ENCODE results near the gene FHIP1A. TPM values are rescaled to one million over a fixed set of nuclear protein-coding genes. Genes with fewer than 3 reads are reported as not detected.

The FHIP1A gene
- total RNA-seq, 1 donor from 2014 or later: 2.0 TPM

DNA sequence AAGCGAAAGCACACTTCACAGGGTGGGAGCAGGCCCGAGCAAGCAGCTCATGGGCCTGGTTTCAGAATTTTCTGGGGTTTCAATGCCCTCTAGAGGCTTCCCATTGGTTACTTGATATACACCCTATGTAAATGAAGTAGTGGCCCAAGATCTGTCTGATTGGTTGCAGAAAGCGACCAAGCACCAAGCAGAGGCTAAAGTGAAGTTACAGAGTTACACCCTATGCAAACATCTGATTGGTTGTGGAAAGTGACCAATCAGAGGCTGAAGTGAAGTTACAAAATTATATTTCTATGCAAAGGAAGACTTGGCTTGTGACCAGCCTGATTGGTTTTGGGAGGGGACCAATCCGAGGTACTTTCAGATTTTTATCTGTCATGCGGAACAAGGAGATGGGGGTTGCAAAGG is 8.2 kb downstream of the FHIP1A start:
- FAIRE-seq (no peak), DNase-seq (ENCODE audit: low spot score in 2 of 2) (no peak)

DNA sequence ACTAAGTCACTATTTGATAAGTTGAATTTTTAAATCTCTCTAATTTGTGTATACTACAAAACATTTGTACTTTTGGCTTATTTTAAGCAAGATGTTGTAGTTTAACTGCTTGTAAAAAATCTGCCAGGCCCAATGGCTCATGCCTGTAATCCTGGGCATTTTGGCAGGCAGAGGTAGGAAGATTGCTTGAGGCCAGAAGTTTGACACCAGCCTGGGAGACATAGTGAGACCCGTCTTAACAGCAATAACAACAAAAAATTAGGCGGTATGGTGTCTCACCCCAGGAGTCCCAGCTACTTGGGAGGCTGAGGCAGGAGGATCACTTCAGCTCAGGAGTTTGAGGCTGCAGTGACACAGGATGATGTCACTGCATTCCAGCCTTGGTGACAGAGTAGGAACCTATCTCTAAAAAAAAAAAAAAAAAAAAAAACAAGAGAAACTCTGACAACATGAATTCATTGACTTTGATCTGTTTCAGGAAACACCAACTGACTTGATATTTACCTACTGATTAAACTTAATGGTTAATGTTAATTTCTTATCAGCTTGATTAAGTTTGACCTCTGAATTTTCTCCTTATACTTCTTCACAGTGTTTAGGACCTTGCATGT is 8.9 kb downstream of the FHIP1A start:
- DNase-seq (ENCODE audit: low spot score in 2 of 2) (no peak), FAIRE-seq (no peak)

DNA sequence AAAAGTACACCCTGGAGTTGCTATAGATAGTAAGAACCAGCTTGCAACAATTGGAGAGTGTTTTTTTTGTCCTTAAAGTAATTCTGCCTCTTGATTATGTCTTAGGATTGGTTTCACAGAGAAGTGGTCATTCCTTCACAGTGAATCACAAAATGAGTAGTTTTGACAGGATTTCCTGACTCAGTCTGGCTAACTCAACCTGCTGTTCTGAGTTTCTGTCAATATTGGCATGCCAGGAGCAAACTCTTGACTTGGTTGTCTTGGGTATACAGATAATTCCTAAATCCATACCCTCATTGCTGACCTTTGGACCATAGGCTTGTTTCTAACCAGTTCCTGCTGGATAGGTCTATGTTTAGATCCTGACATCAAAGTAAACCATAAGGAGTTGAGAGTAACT is 9.4 kb downstream of the FHIP1A start:
- no peak for DNase-seq (ENCODE audit: low spot score in 2 of 2)
- no peak for FAIRE-seq

DNA sequence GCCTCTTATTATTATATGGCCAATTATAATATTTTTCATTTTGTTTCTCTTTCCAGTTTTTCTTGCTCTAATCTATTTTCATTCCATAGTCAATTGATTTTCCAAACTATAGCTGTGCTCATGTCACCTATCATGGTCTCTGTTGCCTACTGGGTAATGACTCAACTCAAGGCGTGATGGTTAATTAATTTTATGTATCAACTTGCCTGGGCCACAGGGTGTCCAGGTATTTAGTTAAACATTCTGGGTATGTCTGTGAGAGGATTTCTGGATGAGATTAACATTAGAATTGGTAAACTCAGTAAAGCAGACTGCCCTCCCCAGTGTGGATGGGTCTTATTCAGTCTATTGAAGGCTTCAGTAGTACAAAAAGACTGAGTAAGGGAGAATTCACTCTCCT is 9.9 kb downstream of the FHIP1A start:
- no peak for DNase-seq (ENCODE audit: low spot score in 2 of 2)
- no peak for FAIRE-seq

DNA sequence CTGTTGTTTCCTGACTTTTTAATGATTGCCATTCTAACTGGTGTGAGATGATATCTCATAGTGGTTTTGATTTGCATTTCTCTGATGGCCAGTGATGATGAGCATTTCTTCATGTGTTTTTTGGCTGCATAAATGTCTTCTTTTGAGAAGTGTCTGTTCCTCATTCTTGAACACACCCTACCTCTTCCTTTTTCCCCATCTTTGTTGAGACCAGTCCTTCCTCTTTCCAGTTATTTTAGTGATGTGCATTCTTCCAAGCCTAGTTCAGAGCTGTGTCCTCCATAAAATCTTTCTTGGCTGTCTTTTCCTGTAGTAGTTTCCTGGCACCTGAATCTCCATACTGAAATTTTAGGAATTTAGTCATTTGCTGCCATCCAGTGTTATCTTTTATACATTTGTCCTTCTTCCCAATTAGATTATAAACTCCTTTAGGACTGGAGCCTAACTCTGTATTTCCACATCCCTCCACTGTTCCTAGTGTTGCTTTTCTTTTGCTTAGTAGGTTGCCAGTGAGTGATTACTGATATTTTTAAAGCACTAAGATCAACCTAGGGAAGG is 11.4 kb downstream of the FHIP1A start:
- FAIRE-seq (no peak), DNase-seq (ENCODE audit: low spot score in 2 of 2) (no peak)

DNA sequence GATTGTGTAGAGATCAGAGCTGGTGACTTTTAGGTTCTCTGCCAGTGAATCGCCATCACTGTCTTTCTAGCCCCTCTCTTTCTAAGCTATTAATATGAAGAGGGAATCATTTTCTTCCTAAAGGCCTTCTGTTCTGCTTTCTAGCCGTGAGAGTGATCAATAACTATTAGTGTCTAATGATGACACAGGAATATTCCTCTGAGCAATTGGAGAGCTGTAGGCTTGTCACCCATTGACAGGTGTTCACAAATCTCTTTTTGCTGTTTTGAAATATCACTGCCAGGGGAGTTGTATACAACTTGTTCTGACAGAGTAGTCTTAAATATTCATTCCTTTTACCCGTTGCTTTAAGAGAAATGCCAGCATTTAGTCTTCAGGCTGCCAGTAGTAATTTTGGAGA is 13.9 kb downstream of the FHIP1A start:
- no peak for DNase-seq (ENCODE audit: low spot score in 2 of 2)
- no peak for FAIRE-seq

DNA sequence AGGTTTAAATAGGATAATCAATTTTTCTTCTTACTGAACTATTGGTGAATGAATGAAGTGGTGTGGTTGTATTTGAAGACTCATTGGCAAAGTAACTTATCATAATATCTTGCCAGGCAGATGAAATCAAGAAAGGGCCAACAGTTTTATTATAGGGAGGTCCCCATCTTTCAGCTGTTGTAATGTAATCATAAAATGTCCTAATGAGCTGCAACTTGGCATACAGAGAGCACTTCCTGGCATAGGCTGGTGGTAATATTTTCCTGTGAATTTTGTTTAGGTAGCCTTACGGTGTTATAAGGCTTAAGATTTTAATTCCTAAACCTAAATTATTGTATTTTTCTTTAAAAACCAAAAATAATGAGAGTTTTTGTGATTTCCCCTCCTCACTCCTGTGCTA is 17.5 kb downstream of the FHIP1A start:
- FAIRE-seq: no peak
- DNase-seq (ENCODE audit: low spot score in 2 of 2): no peak

DNA sequence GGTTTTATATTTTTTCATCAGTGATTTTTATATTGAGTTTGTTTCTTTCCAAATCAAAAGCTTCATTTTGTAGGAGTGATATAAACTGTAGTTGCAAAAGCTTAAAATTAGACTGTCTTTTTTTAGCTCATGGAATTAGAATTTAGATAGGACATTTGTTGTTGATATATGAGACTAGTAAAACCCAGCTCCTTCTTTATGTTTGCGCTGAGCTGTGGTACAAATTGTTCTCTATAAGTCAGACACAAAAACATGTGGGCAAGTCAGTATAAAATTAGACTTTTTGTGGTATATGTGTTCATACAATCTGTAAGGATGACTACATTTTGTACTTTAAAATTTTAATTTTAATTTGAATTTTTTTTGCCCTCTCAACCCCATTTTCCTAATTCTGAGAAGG is 18.3 kb downstream of the FHIP1A start:
- DNase-seq (ENCODE audit: low spot score in 2 of 2): no peak
- no peak for FAIRE-seq

DNA sequence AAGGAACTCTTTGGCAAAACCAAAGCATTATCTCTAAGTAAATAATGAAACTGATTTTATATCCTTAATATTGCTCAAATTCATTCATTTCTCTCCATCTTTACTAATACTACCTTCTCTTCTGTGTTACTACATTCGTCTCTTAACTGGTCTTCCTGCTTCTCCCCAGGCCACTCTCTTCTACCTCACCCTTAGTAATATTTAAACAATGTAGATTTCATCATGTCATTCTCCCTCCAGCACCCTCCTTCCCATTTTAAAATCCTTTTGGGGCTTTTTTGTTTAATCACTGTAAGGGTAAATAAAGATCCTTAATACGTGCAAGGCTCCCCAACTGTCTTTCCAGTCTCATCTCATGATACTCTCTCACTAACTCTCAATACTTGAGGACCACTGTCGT is 19.4 kb downstream of the FHIP1A start:
- DNase-seq (ENCODE audit: low spot score in 2 of 2) (no peak), FAIRE-seq (no peak)

DNA sequence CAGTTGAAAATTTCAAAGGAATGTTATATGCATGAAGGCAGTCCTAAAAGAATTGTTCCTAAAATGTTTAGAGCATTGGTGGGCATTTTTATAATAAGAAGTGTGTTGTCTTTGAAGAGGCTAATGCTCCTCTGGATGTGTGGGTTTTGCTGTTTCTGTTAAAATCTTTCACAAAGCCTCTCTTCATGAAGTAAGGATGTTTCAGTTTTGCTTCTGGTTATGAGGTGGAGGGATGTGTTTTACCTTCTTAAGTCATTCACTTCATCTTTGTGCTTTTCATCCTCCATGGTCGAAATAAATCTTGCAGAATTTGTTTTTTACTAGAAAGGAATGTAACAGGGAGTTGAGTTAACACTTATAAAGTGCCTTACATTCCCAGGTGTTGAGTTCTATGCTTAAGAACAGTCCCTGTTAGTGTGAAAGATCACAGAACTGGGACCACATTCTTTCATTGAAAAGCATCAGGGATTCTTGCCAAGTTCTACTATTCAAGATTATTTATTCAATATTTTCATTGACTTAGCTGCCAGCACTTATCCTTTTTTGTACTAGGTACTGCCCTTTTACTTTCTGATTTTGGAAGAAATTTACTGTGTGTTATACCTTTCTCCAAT is 21.1 kb downstream of the FHIP1A start:
- no peak for DNase-seq (ENCODE audit: low spot score in 2 of 2)
- FAIRE-seq: no peak

DNA sequence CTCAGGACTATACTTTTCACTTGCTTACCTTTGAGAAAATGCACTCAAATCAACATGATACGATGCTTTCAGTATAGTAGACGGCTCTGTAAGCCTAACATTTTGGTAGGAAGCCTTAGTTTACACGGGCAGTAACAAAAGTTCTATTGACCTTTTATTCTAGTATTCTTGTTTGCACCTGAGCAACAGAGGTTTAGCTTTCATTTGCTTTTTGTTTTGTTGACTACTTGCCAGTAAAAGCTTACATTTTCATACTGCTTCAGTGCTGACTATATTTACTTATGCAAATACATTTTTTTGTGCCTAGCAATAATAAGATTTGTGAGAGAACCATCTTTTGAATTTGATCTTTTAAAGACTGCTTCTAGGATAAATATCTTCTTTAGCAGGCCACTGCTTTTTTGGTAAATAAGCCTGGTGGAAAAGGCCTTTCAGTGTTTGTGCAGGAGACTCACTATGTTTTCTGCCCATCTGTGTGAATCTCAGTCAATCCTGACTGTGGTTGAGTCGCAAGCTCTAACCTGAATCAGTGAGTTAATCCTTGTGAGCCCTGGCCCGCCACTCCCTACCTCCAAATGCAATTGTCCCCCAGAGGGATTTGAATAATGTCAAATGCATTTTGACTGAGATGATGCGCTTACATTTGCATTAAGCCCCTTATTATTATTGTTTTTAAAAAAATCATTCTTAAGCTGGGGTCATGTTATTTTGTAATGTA is 21.9 kb downstream of the FHIP1A start:
- DNase-seq (ENCODE audit: low spot score in 2 of 2): no peak
- no peak for FAIRE-seq

DNA sequence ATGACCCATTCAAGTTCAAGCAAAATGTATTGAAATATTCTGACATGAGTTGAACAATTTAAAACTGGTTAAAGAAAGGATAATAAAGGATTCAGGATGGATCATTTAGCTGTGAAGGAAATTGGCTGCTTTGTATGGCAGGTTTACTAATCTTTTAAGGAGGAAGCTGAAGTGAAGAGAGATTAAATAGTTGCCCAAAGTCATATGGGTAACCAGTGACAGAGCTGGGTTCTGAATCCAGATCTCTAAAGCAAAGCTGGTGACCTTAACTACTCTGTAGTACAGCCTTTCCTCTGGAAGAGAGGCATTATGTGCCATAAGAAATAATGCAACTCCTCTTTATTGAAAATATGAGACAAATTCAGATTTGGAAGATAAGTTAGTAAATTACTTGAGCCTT is 22.8 kb downstream of the FHIP1A start:
- no peak for DNase-seq (ENCODE audit: low spot score in 2 of 2)
- no peak for FAIRE-seq

DNA sequence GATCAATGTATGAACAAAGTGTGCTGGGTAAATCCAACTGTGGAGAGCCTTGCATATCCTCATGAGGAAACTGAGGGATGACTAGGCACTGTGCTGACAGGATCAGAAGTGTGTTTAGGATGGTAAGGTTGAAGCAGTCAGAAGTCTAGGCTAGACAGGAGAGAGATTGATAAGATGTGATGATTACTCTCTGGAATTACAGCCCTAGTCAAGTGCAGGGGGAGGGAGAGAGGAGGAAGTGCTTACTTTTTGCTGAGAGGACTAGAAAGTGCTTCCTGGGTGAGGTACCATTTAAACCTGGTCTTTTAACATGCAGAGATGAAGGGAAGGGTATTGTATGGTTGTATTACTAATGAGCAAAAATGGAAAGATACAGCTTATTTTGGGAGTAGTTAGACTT is 23.7 kb downstream of the FHIP1A start:
- FAIRE-seq (no peak), DNase-seq (ENCODE audit: low spot score in 2 of 2) (no peak)

DNA sequence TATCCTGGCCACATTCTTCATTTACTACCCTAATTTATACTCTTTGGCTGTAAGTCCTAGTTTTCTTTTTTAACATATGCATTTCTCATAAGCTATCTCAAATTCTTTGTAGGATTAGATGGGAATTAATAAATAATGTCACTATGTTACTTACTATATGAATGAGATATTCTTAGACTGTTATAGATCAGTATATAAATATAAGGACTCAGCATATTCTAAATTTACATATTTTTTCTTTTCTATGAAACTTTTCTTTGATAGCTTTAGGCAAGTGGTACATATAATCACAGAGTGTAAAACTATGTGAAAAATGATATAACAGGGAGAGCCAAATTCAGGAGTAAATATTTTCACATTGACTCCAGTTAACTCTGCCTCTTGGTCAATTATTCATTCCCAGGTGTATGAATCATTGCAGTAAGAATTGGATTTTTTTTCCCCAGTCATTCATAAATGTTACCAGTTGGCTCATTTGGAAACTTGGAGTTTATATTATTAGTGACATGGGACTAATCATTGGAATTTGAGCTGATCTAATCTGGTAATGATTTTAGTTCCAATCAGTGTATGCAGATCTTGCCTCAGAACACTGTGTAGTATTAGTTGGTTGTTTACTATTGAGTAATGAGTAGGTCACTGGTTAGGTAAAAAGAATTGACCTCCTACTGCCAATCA is 25.3 kb downstream of the FHIP1A start:
- FAIRE-seq: no peak
- DNase-seq (ENCODE audit: low spot score in 2 of 2): no peak

DNA sequence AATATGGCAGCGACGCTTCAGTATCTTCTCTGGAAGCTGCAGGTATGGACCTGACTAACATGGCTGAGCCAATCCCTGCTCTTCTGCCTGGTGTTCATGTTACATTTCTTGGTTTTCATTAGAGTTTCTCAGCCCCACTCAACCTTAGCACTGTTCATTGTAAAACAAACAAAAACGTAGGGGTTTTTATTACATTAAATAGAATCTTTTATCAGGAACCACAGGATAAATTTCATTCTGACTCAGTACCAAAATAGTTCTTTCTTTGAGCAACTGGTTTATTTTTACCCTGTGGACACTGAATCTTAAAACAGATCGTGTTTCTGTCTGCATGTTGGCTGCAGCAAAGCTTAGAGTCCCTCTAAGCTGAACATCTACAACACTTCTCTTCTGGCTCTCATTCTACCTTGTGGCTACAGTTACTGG is 27.1 kb downstream of the FHIP1A start:
- DNase-seq (ENCODE audit: low spot score in 2 of 2) (no peak), FAIRE-seq (no peak)

DNA sequence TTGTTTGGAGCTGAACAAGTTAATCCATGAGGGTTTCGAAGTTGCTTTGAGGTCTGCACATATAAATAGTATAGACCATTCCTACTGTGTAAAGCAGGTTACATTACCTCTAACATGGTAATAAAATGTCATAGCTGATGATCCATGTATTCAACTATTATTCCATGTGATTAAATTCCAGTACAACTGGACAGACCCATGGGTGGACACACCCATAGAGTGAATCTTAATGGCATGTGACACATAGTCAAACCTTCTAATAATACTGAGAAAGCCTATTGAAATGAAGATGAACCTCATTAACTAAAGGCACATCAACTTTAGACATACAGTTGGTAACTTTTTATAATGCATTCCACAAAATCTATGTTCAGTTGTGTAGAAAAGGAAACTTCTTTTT is 28.5 kb downstream of the FHIP1A start:
- DNase-seq (ENCODE audit: low spot score in 2 of 2): no peak
- no peak for FAIRE-seq

DNA sequence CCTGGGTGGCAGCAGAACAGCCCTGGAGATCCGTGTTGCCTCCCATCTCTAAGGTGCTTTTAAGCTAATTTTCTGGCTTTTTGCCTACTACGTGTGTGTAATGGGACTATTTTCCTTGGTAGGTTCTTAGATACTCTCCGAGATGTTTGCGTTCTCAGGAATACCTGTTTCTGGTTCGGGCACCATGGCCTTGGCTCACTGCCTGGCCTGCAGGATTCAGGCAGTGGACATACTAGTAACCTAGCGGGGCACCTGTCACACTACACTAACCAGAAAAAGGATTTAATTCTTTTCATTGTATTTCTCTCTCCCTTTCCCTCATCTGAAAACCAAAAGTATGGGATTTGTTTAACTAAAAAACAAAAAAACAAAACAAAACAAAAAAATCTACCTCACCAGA is 29.2 kb downstream of the FHIP1A start:
- FAIRE-seq (no peak), DNase-seq (ENCODE audit: low spot score in 2 of 2) (no peak)

DNA sequence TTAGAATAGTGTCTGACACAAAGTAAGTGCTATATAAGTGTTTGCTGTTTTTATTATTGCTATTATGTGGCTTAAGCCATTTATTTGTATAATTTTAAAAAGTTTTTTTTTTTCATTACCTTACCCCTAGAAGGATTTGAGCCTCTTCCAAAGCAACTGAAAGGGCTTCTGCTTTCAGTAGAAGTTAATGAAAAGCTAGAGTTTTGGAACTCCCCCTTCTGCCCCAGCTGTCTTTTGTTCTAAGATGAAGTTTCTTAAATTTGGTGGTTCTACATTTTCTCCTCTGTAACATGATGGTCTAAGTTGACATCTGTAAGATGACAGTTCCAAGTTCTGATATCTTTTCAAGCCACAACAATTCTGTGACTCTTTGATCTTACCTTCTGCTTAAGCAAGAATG is 30.3 kb downstream of the FHIP1A start:
- DNase-seq (ENCODE audit: low spot score in 2 of 2) (no peak), FAIRE-seq (no peak)

DNA sequence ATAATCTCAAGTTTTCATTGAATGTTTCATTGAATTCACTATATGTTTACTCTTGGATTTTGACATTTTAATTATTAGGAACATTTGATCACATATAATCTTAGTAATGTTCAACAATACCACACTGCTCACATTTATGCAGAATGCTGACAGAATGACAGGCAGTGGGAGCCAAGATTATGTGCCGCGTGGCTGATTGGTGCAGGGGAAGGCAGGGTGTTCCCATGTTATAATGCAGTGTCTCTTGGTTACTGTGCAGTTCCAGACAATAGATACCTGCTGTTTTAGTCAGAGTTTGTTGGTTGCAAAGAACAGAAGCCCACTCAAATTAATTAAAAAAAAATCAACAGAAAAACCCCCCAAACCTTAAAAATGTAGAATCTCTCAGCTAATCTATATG is 33.0 kb downstream of the FHIP1A start:
- FAIRE-seq: no peak
- no peak for DNase-seq (ENCODE audit: low spot score in 2 of 2)

DNA sequence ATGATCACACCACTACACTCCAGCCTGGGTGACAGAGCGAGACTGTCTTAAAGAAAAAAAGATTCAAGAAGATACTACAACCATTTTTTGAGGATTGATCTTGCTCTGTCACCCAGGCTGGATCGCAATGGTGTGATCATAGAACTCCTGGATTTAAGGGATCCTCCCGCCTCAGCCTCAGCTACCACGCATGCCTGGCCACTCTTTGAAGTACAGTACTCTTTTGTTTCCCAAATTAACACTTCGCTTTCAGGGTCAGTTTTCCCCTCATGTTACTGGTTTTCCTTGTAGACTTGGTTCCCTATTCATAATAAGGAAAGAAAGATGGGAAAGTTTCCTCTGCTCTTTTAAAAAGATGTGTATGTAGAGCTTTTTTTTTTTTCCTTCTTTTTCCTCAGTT is 34.3 kb downstream of the FHIP1A start:
- no peak for FAIRE-seq
- DNase-seq (ENCODE audit: low spot score in 2 of 2): no peak

DNA sequence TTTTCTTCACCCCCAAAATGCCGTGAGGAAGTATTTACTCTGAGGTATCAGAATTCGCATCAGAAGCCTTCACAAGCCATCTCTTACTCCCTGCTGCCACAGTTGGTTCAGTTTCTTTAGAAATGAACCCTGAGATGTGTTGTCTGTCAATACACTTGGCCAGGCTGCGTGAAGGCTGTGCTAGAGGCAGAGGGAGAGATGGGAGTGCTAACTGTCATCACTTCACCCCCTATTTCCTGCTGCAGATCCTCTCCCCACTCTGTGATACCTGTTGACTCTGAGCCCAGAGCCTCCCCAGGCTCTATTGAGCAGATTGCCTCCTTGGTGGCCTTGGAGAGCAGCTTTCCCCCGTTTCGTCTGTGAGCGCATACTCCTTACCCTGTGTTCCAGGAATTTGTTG is 34.8 kb downstream of the FHIP1A start:
- FAIRE-seq (no peak), DNase-seq (ENCODE audit: low spot score in 2 of 2) (no peak)
